ENCODE measurements around the gene GSC. TPM values are rescaled to one million over a fixed set of nuclear protein-coding genes. Genes with fewer than 3 reads are reported as not detected.

Gene GSC
- polyA plus RNA-seq, 3 donors, result not detected

- DNase-seq (ENCODE audit: low read depth in 3 of 3, low spot score in 2 of 3), result no peak
Measured at GRCh38 chr14:94772548-94772947, 2.6 kb upstream of the GSC start.

GRCh38 chr14:94771906-94772490 is 2.1 kb upstream of the GSC start:
- DNase-seq (ENCODE audit: low read depth in 3 of 3, low spot score in 2 of 3), result no peak

GRCh38 chr14:94771158-94771905 is 1.4 kb upstream of the GSC start:
- no peak for DNase-seq (ENCODE audit: low read depth in 3 of 3, low spot score in 2 of 3)

- DNase-seq (ENCODE audit: low read depth in 3 of 3, low spot score in 2 of 3), result no peak
Measured at GRCh38 chr14:94770815-94771157, 873 bp upstream of the GSC start.

- DNase-seq (ENCODE audit: low read depth in 3 of 3, low spot score in 2 of 3), result no peak
Measured at GRCh38 chr14:94770251-94770749, 387 bp upstream of the GSC start.

GRCh38 chr14:94768521-94769390 is 1.2 kb downstream of the GSC start:
- no peak for DNase-seq (ENCODE audit: low read depth in 3 of 3, low spot score in 2 of 3)

DNA sequence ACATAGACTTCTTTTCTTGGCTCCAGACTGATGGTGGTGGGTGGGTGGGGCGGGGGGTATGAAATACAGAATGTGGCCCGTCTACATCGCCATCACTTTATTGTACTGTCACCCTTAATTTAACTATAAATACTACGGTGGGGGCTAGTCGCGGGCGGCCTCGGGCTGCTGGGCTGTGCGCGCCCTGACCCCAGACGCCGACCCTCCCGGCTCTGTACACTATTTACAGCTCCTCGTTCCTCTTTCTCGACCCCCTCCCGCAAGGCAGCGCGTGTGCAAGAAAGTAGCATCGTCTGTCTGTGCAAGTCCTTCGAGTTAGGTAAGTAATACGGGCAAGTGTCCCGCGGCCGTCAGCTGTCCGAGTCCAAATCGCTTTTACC is 1.8 kb downstream of the GSC start:
- no peak for DNase-seq (ENCODE audit: low read depth in 3 of 3, low spot score in 2 of 3)

- DNase-seq (ENCODE audit: low read depth in 3 of 3, low spot score in 2 of 3), result no peak
Measured at GRCh38 chr14:94767321-94767878, 2.5 kb downstream of the GSC start.

DNA sequence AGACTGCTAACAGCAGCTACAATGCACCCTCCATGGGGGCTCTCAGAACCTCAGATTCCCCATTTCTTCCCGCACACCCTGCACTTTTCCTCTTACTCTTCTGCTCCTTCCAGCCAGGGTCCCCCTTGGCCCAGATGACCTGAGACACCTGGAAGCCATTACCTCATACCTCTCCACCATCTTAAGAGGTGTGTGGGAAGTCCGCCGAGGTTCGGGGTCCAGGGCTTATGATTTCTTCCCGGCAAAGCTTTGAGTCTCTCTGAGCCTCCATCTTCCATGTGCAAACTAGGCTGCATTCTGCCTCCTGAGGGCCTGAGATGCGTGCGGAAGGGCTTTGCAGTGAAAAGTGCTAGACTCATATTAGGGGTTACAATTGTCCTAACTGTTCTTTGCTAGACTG is 5.3 kb downstream of the GSC start:
- no peak for DNase-seq (ENCODE audit: low read depth in 3 of 3, low spot score in 2 of 3)

DNA sequence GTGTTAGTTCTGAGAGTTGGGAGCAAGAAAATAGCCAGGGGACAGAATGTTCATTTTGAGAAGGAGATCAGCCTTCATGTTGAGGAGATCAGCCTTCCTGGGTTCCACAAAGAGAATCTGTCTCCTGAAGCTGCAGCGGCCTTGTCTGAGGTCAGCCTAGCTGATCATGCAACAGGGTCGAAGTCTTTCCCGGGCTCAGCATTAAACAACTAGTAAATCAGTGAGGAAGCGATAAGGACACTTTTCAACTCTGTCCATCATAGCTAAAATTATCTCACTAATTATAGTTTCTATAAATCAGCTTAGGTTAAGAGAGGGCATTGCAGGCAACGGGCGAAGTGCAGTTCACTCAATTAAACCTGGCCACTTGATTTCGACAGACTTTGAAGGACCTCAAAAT is 7.5 kb downstream of the GSC start:
- no peak for DNase-seq (ENCODE audit: low read depth in 3 of 3, low spot score in 2 of 3)

GRCh38 chr14:94761997-94762377 is 7.9 kb downstream of the GSC start:
- no peak for DNase-seq (ENCODE audit: low read depth in 3 of 3, low spot score in 2 of 3)

- no peak for DNase-seq (ENCODE audit: low read depth in 3 of 3, low spot score in 2 of 3)
Measured at GRCh38 chr14:94761348-94761996, 8.4 kb downstream of the GSC start.

GRCh38 chr14:94756310-94756882 is 13.5 kb downstream of the GSC start:
- DNase-seq (ENCODE audit: low read depth in 3 of 3, low spot score in 2 of 3), result no peak

DNA sequence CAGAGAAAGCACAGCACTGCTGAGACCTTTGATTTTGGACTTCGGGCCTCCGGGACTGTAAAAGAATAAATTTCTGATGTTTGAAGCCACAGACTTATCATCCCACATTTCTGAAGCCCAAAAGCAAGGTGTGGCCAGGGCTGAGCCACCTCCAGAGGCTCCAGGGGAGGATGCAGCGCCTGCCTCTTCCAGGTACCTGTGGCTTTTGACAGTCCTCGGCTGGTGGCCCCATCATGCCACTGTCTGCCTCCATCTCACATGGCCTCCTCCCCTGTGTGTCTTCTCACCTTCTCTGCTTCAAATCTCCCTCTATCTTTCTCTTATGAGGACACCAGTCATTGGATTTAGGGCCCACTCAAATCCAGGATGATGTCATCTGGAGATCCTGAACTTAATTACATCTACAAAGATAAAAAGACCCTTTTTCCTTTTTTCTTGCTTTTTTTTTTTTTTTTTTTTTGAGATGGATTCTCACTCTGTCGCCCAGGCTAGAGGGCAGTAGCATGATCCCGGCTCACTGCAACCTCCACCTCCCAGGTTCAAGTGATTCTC is 15.4 kb downstream of the GSC start:
- no peak for DNase-seq (ENCODE audit: low read depth in 3 of 3, low spot score in 2 of 3)

GRCh38 chr14:94752591-94753436 is 17.1 kb downstream of the GSC start:
- DNase-seq (ENCODE audit: low read depth in 3 of 3, low spot score in 2 of 3), result no peak

DNA sequence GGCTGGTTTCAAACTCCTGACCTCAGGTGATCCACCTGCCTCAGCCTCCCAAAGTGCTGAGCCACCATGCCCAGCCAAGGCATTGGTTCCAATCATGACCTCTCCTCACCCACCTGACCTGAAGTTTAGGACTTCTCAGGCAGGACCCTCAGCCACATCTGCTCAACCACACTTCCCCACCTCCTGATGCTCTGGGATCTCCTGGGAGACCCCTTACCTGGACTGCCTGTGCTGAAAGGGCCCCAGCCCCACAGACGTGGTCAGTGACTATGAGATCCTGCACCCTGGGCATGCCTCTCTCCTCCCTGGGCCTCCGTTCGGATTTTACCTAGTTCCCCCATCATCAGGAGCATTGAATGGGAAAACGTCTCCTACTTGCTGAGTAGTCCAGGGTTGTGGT is 18.0 kb downstream of the GSC start:
- no peak for DNase-seq (ENCODE audit: low read depth in 3 of 3, low spot score in 2 of 3)

DNA sequence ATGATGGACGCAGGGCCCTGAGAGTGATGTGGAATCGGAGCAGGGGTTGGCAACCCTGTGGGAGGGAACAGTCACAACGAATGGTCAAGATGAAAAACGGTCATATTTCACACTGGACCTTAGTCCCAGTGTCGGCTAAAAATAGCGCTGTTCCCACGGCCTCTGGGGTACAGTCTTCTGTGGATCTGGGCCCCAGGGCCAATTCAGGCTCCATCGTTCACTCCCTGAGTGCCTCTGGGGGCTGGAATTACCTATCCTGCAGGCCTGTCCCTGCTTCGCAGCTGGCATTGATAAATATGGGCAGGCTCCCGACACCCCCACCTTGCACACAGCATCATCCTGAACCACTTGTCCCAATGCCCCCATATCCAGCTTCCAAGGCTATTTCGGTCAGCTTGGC is 18.6 kb downstream of the GSC start:
- no peak for DNase-seq (ENCODE audit: low read depth in 3 of 3, low spot score in 2 of 3)

GRCh38 chr14:94750371-94750770 is 19.5 kb downstream of the GSC start:
- DNase-seq (ENCODE audit: low read depth in 3 of 3, low spot score in 2 of 3), result no peak

- no peak for DNase-seq (ENCODE audit: low read depth in 3 of 3, low spot score in 2 of 3)
Measured at GRCh38 chr14:94748667-94749347, 21.1 kb downstream of the GSC start.

Data from right renal cortex interstitium (tissue), 3 donors.